Measurements from ENCODE around the gene COQ10A.

Gene COQ10A

GRCh38 chr12:56231184-56231582 lies 35.6 kb upstream of the COQ10A start:
- no peak overlapping the region for H3K4me3 ChIP-seq (ENCODE audit: low read depth, low read length)
- TF ChIP-seq, protein P1, sequence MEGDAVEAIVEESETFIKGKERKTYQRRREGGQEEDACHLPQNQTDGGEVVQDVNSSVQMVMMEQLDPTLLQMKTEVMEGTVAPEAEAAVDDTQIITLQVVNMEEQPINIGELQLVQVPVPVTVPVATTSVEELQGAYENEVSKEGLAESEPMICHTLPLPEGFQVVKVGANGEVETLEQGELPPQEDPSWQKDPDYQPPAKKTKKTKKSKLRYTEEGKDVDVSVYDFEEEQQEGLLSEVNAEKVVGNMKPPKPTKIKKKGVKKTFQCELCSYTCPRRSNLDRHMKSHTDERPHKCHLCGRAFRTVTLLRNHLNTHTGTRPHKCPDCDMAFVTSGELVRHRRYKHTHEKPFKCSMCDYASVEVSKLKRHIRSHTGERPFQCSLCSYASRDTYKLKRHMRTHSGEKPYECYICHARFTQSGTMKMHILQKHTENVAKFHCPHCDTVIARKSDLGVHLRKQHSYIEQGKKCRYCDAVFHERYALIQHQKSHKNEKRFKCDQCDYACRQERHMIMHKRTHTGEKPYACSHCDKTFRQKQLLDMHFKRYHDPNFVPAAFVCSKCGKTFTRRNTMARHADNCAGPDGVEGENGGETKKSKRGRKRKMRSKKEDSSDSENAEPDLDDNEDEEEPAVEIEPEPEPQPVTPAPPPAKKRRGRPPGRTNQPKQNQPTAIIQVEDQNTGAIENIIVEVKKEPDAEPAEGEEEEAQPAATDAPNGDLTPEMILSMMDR (IDR thresholded peaks at IDR 0.05; ENCODE audit: low read depth, low read length, missing control alignments) = no peak
- in situ Hi-C loops (cut with HindIII; ENCODE audit: low sequenced_read_pairs) = no loop called here
- no peak for DNase-seq (ENCODE audit: low read depth)

GRCh38 chr12:56234746-56235436 lies 31.9 kb upstream of the COQ10A start:
- no peak overlapping the region for H3K4me3 ChIP-seq (ENCODE audit: low read depth, low read length)
- TF ChIP-seq, protein P1 (IDR thresholded peaks at IDR 0.05; ENCODE audit: low read depth, low read length, missing control alignments) = no peak
- in situ Hi-C loops (cut with HindIII; ENCODE audit: low sequenced_read_pairs) = no loop called here
- DNase-seq (ENCODE audit: low read depth) = no peak

- no peak overlapping the region for H3K4me3 ChIP-seq (ENCODE audit: low read depth, low read length)
- DNase-seq (ENCODE audit: low read depth) = no peak
Observed at GRCh38 chr12:56236091-56236490, 30.7 kb upstream of the COQ10A start.

DNA sequence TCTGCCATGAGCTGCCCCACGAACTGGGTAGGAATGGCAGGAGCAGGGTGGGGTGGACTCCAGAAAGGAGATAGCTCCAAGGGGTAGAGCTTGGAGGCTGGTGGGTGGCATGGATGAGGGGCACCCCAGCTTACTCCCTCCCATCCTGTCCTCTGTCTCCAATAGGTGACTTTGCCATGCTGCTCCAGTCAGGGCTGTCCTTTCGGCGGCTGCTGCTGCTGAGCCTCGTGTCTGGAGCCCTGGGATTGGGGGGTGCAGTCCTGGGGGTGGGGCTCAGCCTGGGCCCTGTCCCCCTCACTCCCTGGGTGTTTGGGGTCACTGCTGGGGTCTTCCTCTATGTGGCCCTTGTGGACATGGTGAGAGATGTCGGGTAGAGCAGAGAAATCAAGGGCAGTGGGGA lies 29.8 kb upstream of the COQ10A start:
- H3K4me3 ChIP-seq (ENCODE audit: low read depth, low read length) = no peak overlapping the region
- TF ChIP-seq, protein P1 (IDR thresholded peaks at IDR 0.05; ENCODE audit: low read depth, low read length, missing control alignments) = no peak
- in situ Hi-C loops (cut with HindIII; ENCODE audit: low sequenced_read_pairs) = no loop called here
- no peak for DNase-seq (ENCODE audit: low read depth)

More at GRCh38 chr12:56236091-56236490, 30.7 kb upstream of the COQ10A start:
- TF ChIP-seq, protein P1 (IDR thresholded peaks at IDR 0.05; ENCODE audit: low read depth, low read length, missing control alignments) = no peak
- in situ Hi-C loops (cut with HindIII; ENCODE audit: low sequenced_read_pairs) = no loop called here

- no peak for DNase-seq (ENCODE audit: low read depth)
- TF ChIP-seq, protein P1 (IDR thresholded peaks at IDR 0.05; ENCODE audit: low read depth, low read length, missing control alignments) = no peak
- H3K4me3 ChIP-seq (ENCODE audit: low read depth, low read length) = no peak overlapping the region
- in situ Hi-C loops (cut with HindIII; ENCODE audit: low sequenced_read_pairs) = no loop called here
Observed at GRCh38 chr12:56237552-56237951, 29.2 kb upstream of the COQ10A start.

DNA sequence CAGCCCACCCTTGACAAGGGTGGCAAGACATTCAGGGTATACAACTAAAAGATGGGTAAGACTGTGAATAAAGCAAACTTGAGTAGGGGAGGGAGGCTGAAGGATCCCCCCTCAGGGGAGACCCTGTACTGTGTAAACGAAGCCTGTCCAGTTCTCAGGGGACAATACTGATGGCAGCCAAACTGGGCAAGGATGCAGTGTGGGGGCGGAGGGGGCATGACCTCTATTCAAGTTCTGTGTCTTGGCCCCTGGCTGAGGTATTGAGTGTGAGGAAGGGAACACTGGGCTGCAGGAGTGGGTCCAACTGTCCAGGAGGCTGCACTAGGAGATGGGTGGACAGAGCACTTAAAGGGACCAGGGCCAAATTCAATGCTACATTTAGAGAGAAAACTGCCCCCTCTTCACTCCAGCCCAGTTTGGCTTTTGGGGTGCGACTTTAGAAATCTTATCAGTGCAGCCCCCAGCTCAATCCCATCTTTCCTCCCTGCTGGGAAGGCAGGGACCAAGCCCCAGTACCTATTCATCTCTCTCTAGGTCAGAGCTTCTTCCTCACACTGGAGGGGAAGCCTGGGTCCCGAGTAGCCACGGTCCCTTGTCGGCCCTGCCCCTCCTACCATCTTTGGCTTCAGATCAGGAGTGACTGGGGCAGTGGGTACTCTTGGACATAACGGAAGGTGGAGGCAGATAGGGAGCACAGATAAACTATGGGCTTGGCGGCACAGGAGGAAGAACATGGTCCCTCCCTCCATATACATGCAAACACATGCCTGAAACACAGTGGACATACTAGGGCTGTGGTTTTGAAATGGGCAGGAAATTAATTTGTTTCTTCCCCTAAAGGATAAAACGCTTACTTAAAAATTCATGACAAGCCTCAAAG lies 25.1 kb upstream of the COQ10A start:
- no peak for DNase-seq (ENCODE audit: low read depth)
- in situ Hi-C loops (cut with HindIII; ENCODE audit: low sequenced_read_pairs) = no loop called here
- no peak overlapping the region for H3K4me3 ChIP-seq (ENCODE audit: low read depth, low read length)
- TF ChIP-seq, protein P1 (IDR thresholded peaks at IDR 0.05; ENCODE audit: low read depth, low read length, missing control alignments) = no peak

Measured in astrocyte of the cerebellum (primary cell).